ENCODE measurements around the gene TRNT1. TPM values are rescaled to one million over a fixed set of nuclear protein-coding genes. Genes with fewer than 3 reads are reported as not detected.

TRNT1 gene
- total RNA-seq, 1 donor from 2014 or later = 16.0 TPM

- no peaks in the 10 kb centered on the region for H3K27me3 ChIP-seq (ENCODE audit: insufficient read depth, low read length)
- H3K4me3 ChIP-seq (ENCODE audit: insufficient read depth, low read depth, low read length) = no peak overlapping the region
- H3K79me2 ChIP-seq (ENCODE audit: insufficient read depth, low read length) = peaks cover 51% of the 10 kb centered on the region
- no peak overlapping the region for H2AFZ ChIP-seq (ENCODE audit: low read depth, low read length)
- FAIRE-seq (no peak), DNase-seq (ENCODE audit: low read depth) (no peak)
- no peak overlapping the region for H3K27ac ChIP-seq (ENCODE audit: low read depth, low read length)
- Mint-ChIP-seq H3K27ac (ENCODE audit: unreplicated experiment) (no peak overlapping the region), H3K4me1 (ENCODE audit: low read depth, unreplicated experiment) (peaks cover 10% of the 10 kb centered on the region), H3K36me3 (ENCODE audit: low read depth, unreplicated experiment) (no peaks in the 10 kb centered on the region), H3K9me3 (ENCODE audit: unreplicated experiment) (no peaks in the 10 kb centered on the region), H3K4me3 (ENCODE audit: unreplicated experiment) (no peak overlapping the region), H3K27me3 (ENCODE audit: low read depth, unreplicated experiment) (no peaks in the 10 kb centered on the region)
- H3K9me3 ChIP-seq (ENCODE audit: insufficient read depth, low read depth, low read length) = no peaks in the 10 kb centered on the region
- H3K4me2 ChIP-seq (ENCODE audit: low read length) = no peak overlapping the region
- H3K4me1 ChIP-seq (ENCODE audit: insufficient read depth, low read length) = no peaks in the 10 kb centered on the region
- no peak overlapping the region for H3K9ac ChIP-seq (ENCODE audit: low read length)
- H4K20me1 ChIP-seq (ENCODE audit: insufficient read depth, low read length) = peaks cover 50% of the 10 kb centered on the region
- H3K36me3 ChIP-seq (ENCODE audit: insufficient read depth, low read length) = peaks cover 41% of the 10 kb centered on the region
- TF ChIP-seq CTCF (IDR thresholded peaks at IDR 0.05; ENCODE audit: insufficient read depth, low read depth, low read length) = no peak
- no peak for TF ChIP-seq EZH2 (IDR thresholded peaks at IDR 0.05; ENCODE audit: insufficient read depth, low read length)
These were observed 10.8 kb downstream of the TRNT1 start for GRCh38 chr3:3137526-3137925.

GRCh38 chr3:3141939-3142338 lies 15.2 kb downstream of the TRNT1 start:
- H3K27ac Mint-ChIP-seq (ENCODE audit: unreplicated experiment) = no peak overlapping the region
- H3K4me2 ChIP-seq (ENCODE audit: low read length) = no peak overlapping the region
- H3K4me1 Mint-ChIP-seq (ENCODE audit: low read depth, unreplicated experiment) = peaks cover 5% of the 10 kb centered on the region
- FAIRE-seq (no peak), DNase-seq (ENCODE audit: low read depth) (no peak)
- no peak for TF ChIP-seq CTCF (IDR thresholded peaks at IDR 0.05; ENCODE audit: insufficient read depth, low read depth, low read length)
- H3K9me3 Mint-ChIP-seq (ENCODE audit: unreplicated experiment) = no peaks in the 10 kb centered on the region
- peaks cover 15% of the 10 kb centered on the region for H3K36me3 Mint-ChIP-seq (ENCODE audit: low read depth, unreplicated experiment)
- peaks cover 4% of the 10 kb centered on the region for H3K4me1 ChIP-seq (ENCODE audit: insufficient read depth, low read length)
- H3K9me3 ChIP-seq (ENCODE audit: insufficient read depth, low read depth, low read length) = no peaks in the 10 kb centered on the region
- H4K20me1 ChIP-seq (ENCODE audit: insufficient read depth, low read length) = peaks cover 29% of the 10 kb centered on the region
- no peak overlapping the region for H3K4me3 ChIP-seq (ENCODE audit: insufficient read depth, low read depth, low read length)
- H3K79me2 ChIP-seq (ENCODE audit: insufficient read depth, low read length) = peaks cover 7% of the 10 kb centered on the region
- H3K27me3 ChIP-seq (ENCODE audit: insufficient read depth, low read length) = no peaks in the 10 kb centered on the region
- H3K36me3 ChIP-seq (ENCODE audit: insufficient read depth, low read length) = peaks cover 65% of the 10 kb centered on the region
- H2AFZ ChIP-seq (ENCODE audit: low read depth, low read length) = no peak overlapping the region
- H3K27me3 Mint-ChIP-seq (ENCODE audit: low read depth, unreplicated experiment) = no peaks in the 10 kb centered on the region
- no peak overlapping the region for H3K4me3 Mint-ChIP-seq (ENCODE audit: unreplicated experiment)
- no peak overlapping the region for H3K9ac ChIP-seq (ENCODE audit: low read length)
- no peak overlapping the region for H3K27ac ChIP-seq (ENCODE audit: low read depth, low read length)

GRCh38 chr3:3145831-3146230 lies 19.1 kb downstream of the TRNT1 start:
- Histone ChIP-seq H3K4me1 (ENCODE audit: insufficient read depth, low read length) (peaks cover 4% of the 10 kb centered on the region), H3K79me2 (ENCODE audit: insufficient read depth, low read length) (no peaks in the 10 kb centered on the region), H3K9me3 (ENCODE audit: insufficient read depth, low read depth, low read length) (no peaks in the 10 kb centered on the region), H3K4me2 (ENCODE audit: low read length) (no peak overlapping the region), H4K20me1 (ENCODE audit: insufficient read depth, low read length) (peaks cover 12% of the 10 kb centered on the region), H3K9ac (ENCODE audit: low read length) (no peak overlapping the region), H3K4me3 (ENCODE audit: insufficient read depth, low read depth, low read length) (no peak overlapping the region), H3K27me3 (ENCODE audit: insufficient read depth, low read length) (no peaks in the 10 kb centered on the region), H2AFZ (ENCODE audit: low read depth, low read length) (no peak overlapping the region), H3K36me3 (ENCODE audit: insufficient read depth, low read length) (peaks cover 77% of the 10 kb centered on the region), H3K27ac (ENCODE audit: low read depth, low read length) (no peak overlapping the region)
- no peak for FAIRE-seq
- TF ChIP-seq CTCF (IDR thresholded peaks at IDR 0.05; ENCODE audit: insufficient read depth, low read depth, low read length) = no peak
- TF ChIP-seq EZH2 (IDR thresholded peaks at IDR 0.05; ENCODE audit: insufficient read depth, low read length) = no peak
- Mint-ChIP-seq H3K9me3 (ENCODE audit: unreplicated experiment) (no peaks in the 10 kb centered on the region), H3K36me3 (ENCODE audit: low read depth, unreplicated experiment) (peaks cover 15% of the 10 kb centered on the region), H3K4me3 (ENCODE audit: unreplicated experiment) (no peak overlapping the region), H3K4me1 (ENCODE audit: low read depth, unreplicated experiment) (peaks cover 5% of the 10 kb centered on the region), H3K27me3 (ENCODE audit: low read depth, unreplicated experiment) (no peaks in the 10 kb centered on the region), H3K27ac (ENCODE audit: unreplicated experiment) (peak overlapping the region; percentile 34)
- peak; percentile 71 for DNase-seq (ENCODE audit: low read depth)

All from astrocyte (in vitro differentiated cells and primary cell).